LoVo (cell line): ENCODE measurements around the gene ZNF19.

Source experiments
- DNase-seq: peaks from one replicate; pipeline ENCODE4 v3.0.0-alpha.2; 2016; ENCODE audit warnings: low spot score

ZNF19 gene

DNA sequence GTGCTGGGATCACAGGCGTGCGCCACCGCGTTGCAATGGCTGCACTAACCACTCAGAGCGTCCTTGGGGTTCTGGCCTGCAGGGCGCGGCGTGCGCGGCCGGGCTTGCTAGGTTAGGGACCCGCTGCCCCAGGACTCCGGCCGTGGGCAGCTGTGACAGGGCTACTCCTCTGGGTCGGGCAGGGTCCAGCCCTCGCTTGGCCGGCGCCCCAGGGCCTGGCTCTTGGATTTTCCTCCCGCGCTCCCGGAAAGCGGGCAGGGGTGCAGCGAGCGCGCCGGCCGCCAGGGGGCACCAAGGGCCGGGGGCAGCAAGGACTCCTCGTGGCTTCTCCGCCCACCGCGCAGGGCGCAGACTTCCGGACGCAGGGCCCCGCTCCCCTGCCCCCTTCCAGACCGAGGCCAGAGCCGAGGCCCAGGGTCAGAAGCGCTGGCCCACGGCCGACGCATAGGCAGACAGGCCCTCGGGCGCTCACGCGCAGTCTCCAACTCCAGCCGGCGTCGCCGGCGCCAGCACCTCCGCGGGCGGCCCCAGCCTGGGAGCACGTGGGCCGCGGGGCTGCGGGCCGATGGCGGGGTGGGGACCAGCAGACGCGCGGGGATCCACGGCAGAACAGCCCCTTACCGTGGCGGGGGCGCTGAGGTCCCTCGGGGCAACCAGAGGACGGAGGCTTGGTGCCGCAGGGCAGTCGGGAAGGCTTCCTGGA is 47.6 kb downstream of the ZNF19 start:
- no peak for DNase-seq

DNA sequence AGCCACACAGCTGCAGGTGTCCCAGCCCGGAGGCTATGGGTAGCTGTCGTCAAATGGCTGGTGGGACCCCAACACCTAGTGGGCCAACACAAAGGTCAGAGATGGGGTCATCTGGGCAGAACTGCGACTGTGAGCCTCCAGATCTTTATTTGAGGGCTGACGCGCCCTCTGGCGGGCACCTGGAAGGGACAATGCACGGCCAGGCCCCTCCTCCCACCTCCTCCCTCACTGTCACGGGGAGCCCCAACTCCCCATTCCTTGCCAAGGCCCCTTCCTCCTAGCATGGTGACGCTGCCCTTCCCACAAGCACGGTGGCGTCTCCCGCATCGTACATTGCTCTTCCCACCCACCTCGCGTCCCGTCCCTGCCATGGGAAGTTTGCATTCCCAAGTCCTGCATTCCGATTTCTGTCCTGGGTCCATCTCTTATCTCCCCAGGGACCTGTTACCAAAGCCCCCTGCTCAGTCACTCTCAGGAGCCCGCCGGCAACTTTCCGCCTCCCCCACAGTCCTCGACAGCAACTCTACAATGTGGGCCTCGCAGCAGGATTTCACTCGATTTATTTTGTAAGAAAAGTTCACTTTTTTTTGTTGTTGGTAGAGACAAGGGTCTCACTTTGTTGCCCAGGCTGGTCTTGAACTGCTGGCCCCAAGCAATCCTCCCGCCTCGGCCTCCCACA is 48.3 kb downstream of the ZNF19 start:
- no peak for DNase-seq

GRCh38 chr16:71439523-71439922 is 49.6 kb downstream of the ZNF19 start:
- no peak for DNase-seq

GRCh38 chr16:71436473-71436872 is 52.7 kb downstream of the ZNF19 start:
- DNase-seq, result no peak

- no peak for DNase-seq
Observed at GRCh38 chr16:71432906-71433305, 56.2 kb downstream of the ZNF19 start.

DNA sequence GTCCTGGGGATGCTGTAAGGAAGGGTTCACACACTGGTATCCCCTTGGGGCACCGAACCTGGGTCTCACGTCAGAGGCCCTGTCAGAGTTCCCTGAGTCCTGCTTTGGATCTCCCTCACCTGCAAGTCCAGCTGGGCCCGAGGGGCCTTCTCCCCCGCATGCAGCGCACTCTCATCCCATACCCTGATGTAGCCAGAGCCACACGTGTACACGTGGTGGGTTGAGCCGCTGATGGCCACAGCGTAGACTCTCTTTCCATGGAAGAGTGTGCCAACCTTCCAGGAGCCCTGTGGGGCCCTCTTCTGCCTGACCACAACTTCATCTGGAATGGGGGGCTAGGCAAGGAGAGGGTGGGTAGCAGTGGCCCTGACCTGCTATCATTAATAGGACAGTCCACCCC is 57.1 kb downstream of the ZNF19 start:
- DNase-seq, result no peak

- DNase-seq, result no peak
Observed at GRCh38 chr16:71431176-71431575, 57.9 kb downstream of the ZNF19 start.

GRCh38 chr16:71430744-71431143 is 58.4 kb downstream of the ZNF19 start:
- no peak for DNase-seq

GRCh38 chr16:71429581-71429980 is 59.5 kb downstream of the ZNF19 start:
- DNase-seq, result no peak

- no peak for DNase-seq
Observed at GRCh38 chr16:71428883-71429282, 60.2 kb downstream of the ZNF19 start.

DNA sequence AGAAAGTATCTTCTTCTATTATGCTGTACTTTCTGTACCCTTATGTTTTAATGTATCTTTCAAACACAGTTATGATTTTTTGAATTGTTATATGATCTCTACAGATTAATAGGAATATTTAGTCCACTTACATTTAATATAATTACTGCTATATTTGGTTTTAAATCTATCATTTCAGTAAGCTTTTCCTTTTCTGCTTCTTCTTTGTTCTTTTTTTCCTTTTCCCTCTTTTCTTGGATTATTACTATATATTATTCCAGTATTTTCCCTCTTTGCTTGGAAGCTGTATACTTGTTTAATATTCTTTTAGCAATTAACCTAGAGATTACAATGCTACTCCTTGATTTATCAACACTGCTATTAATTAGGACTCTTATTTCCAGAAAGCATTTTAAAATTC is 60.7 kb downstream of the ZNF19 start:
- no peak for DNase-seq

- DNase-seq, result no peak
Observed at GRCh38 chr16:71426880-71427615, 62.1 kb downstream of the ZNF19 start.

DNA sequence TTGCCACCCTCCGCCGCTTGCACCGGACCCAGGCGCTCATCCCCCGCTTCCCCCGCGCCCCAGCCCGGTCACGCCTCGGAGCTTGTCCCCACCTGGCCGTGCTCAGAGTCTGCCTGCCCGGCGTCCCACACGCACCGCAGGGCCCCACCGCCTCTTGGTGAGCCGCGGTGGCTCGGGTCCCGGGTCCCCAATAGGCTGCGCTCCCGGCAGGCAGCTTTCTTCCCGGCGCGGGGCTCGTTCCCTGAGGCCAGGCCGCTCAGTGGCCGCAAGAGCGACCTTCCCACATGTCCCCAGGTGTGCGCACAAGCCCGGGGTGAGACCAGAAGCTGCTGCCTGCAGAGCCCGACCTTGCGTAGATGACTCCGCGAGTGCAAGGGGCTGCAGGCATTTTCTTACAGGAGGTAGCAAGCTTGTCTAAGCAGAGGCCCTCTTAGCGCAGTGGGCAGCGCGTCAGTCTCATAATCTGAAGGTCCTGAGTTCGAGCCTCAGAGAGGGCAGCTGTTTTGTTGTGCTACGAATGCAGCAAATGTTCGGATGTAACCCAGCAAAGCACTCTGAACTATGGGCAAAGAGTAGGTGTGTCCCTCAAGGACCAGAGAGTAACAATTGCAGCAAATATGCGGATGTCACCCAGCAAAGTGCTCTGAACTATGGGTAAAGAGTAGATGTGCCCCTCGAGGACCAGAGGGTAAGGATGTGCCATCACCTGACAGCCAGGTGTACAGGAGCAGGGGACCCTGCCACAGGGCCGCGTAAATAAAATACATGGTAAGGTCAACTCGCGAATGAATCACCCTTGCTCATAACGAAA is 62.9 kb downstream of the ZNF19 start:
- DNase-seq, result no peak

- no peak for DNase-seq
Observed at GRCh38 chr16:71425746-71426068, 63.4 kb downstream of the ZNF19 start.

- no peak for DNase-seq
Observed at GRCh38 chr16:71424626-71425025, 64.5 kb downstream of the ZNF19 start.

GRCh38 chr16:71423865-71424264 is 65.3 kb downstream of the ZNF19 start:
- DNase-seq, result no peak
